Measurements from ENCODE around the gene TSGA10IP.

TSGA10IP gene

GRCh38 chr11:65960824-65961266, 15.6 kb downstream of the TSGA10IP start:
- Histone ChIP-seq H3K9ac (peak overlapping the region; percentile 92 to 99 (median 98)), H3K36me3 (peaks cover 23 to 30% (median 28%) of the 10 kb centered on the region in 11 experiments), H4K20me1 (peaks cover 0 to 38% (median 32%) of the 10 kb centered on the region in 11 experiments; a peak in 17 of 22 replicates), H3K4me1 (peaks cover 49 to 64% (median 54%) of the 10 kb centered on the region in 10 experiments), H3K4me2 (peak overlapping the region; percentile 79 to 100 (median 94)), H3K27me3 (no peaks in the 10 kb centered on the region), H3K9me3 (replicated peaks in 1 of 11) (no peaks in the 10 kb centered on the region), H3K4me3 (peak overlapping the region; percentile 85 to 100 (median 96)), H3K27ac (peak overlapping the region; percentile 85 to 99 (median 97))
- no peak for TF ChIP-seq Cebpa-rat (IDR thresholded peaks at IDR 0.05)

GRCh38 chr11:65961267-65962140, 16.2 kb downstream of the TSGA10IP start, which contains the start of gene SART1:
Gene SART1 (plus strand): TSS chr11:65961734. CDS start chr11:65961781, 47 bp downstream.
- H3K4me2 ChIP-seq, result peak within 1 kb of the TSS; percentile 94 to 100 (median 98)
- peak within 1 kb of the TSS; percentile 92 to 99 (median 98) for H3K9ac ChIP-seq
- peak within 1 kb of the TSS; percentile 85 to 100 (median 96) for H3K4me3 ChIP-seq
- peak within 1 kb of the TSS; percentile 85 to 99 (median 97) for H3K27ac ChIP-seq
- H3K9me3 ChIP-seq (replicated peaks in 1 of 11), result no peaks in the 10 kb centered on the region
- peaks cover 48 to 60% (median 51%) of the 10 kb centered on the region in 10 experiments for H3K4me1 ChIP-seq
- H3K36me3 ChIP-seq, result peaks cover 30 to 36% (median 35%) of the 10 kb centered on the region in 11 experiments
- H4K20me1 ChIP-seq, result peaks cover 0 to 45% (median 34%) of the 10 kb centered on the region in 11 experiments; a peak in 17 of 22 replicates
- TF ChIP-seq Cebpa-rat (IDR thresholded peaks at IDR 0.05), result no peak
- no peaks in the 10 kb centered on the region for H3K27me3 ChIP-seq

GRCh38 chr11:65962141-65962564, 16.9 kb downstream of the TSGA10IP start:
- Histone ChIP-seq H3K27ac (peak overlapping the region; percentile 29 to 99 (median 97); a peak in 21 of 22 replicates), H4K20me1 (peaks cover 0 to 50% (median 34%) of the 10 kb centered on the region in 11 experiments; a peak in 17 of 22 replicates), H3K36me3 (peaks cover 36 to 43% (median 41%) of the 10 kb centered on the region in 11 experiments), H3K9me3 (replicated peaks in 1 of 11) (no peaks in the 10 kb centered on the region), H3K4me3 (peak overlapping the region; percentile 85 to 100 (median 96)), H3K4me2 (peak overlapping the region; percentile 94 to 100 (median 98)), H3K4me1 (peaks cover 41 to 54% (median 45%) of the 10 kb centered on the region in 10 experiments), H3K27me3 (no peaks in the 10 kb centered on the region), H3K9ac (peak overlapping the region; percentile 92 to 99 (median 98))
- no peak for TF ChIP-seq Cebpa-rat (IDR thresholded peaks at IDR 0.05)

GRCh38 chr11:65964906-65965305, 19.6 kb downstream of the TSGA10IP start:
- peaks cover 64 to 70% (median 69%) of the 10 kb centered on the region in 11 experiments for H3K36me3 ChIP-seq
- H3K4me2 ChIP-seq, result no peak overlapping the region
- H3K9me3 ChIP-seq (replicated peaks in 1 of 11), result no peaks in the 10 kb centered on the region
- H3K4me1 ChIP-seq, result peaks cover 17 to 27% (median 21%) of the 10 kb centered on the region in 10 experiments
- no peak for TF ChIP-seq Cebpa-rat (IDR thresholded peaks at IDR 0.05)
- H4K20me1 ChIP-seq, result peaks cover 0 to 71% (median 48%) of the 10 kb centered on the region in 11 experiments; a peak in 19 of 22 replicates
- peak overlapping the region in 3 of 11 experiments; percentile 98 to 99 (median 98); a peak in 2 of 22 replicates for H3K9ac ChIP-seq
- H3K4me3 ChIP-seq, result no peak overlapping the region
- H3K27me3 ChIP-seq, result no peaks in the 10 kb centered on the region
- no peak overlapping the region for H3K27ac ChIP-seq

GRCh38 chr11:65965986-65966762, 20.9 kb downstream of the TSGA10IP start:
- Histone ChIP-seq H3K36me3 (peaks cover 71 to 77% (median 76%) of the 10 kb centered on the region in 11 experiments), H3K27me3 (no peaks in the 10 kb centered on the region), H4K20me1 (peaks cover 0 to 74% (median 48%) of the 10 kb centered on the region in 11 experiments; a peak in 19 of 22 replicates), H3K4me3 (no peak overlapping the region), H3K9me3 (replicated peaks in 1 of 11) (no peaks in the 10 kb centered on the region), H3K4me1 (peaks cover 16 to 22% (median 20%) of the 10 kb centered on the region in 10 experiments), H3K4me2 (no peak overlapping the region), H3K9ac (peak overlapping the region in 1 of 11 experiments; percentile 8; a peak in 1 of 22 replicates), H3K27ac (no peak overlapping the region)
- no peak for TF ChIP-seq Cebpa-rat (IDR thresholded peaks at IDR 0.05)

GRCh38 chr11:65967329-65967934, 22.2 kb downstream of the TSGA10IP start:
- H3K9ac ChIP-seq, result no peak overlapping the region
- no peak overlapping the region for H3K4me2 ChIP-seq
- H3K27ac ChIP-seq, result no peak overlapping the region
- TF ChIP-seq Cebpa-rat (IDR thresholded peaks at IDR 0.05), result no peak
- peaks cover 0 to 73% (median 46%) of the 10 kb centered on the region in 11 experiments; a peak in 19 of 22 replicates for H4K20me1 ChIP-seq
- H3K36me3 ChIP-seq, result peaks cover 79 to 86% (median 84%) of the 10 kb centered on the region in 11 experiments
- no peaks in the 10 kb centered on the region for H3K9me3 ChIP-seq (replicated peaks in 1 of 11)
- peaks cover 14 to 19% (median 18%) of the 10 kb centered on the region in 10 experiments for H3K4me1 ChIP-seq
- H3K4me3 ChIP-seq, result no peak overlapping the region
- no peaks in the 10 kb centered on the region for H3K27me3 ChIP-seq

GRCh38 chr11:65968600-65969482, 23.6 kb downstream of the TSGA10IP start:
- Histone ChIP-seq H3K9ac (0 out of 22 replicates have a peak overlapping the region, but pooled peaks of 1 of the 11 experiments have one; percentile 13), H4K20me1 (peaks cover 0 to 68% (median 32%) of the 10 kb centered on the region in 11 experiments; a peak in 17 of 22 replicates), H3K4me3 (no peak overlapping the region), H3K27ac (no peak overlapping the region), H3K4me1 (peaks cover under 1 to 5% (median 3%) of the 10 kb centered on the region in 10 experiments; a peak in 14 of 20 replicates), H3K36me3 (peaks cover 87 to 91% (median 90%) of the 10 kb centered on the region in 11 experiments), H3K27me3 (no peaks in the 10 kb centered on the region), H3K4me2 (no peak overlapping the region), H3K9me3 (replicated peaks in 1 of 11) (no peaks in the 10 kb centered on the region)
- no peak for TF ChIP-seq Cebpa-rat (IDR thresholded peaks at IDR 0.05)
